Activated naive CD8-positive, alpha-beta T cell treated with anti-CD3 and anti-CD28 coated beads, Interleukin-2, amount 50 U/mL, for 24 hours (primary cell): Measurements from ENCODE around the gene MACROD1.

ENCODE experiments used
- ATAC-seq: fragments of 150-1000 bp; cut with Tn5 transposase; one replicate; pipeline ENCODE4 v1.10.0; 2021
- DNase-seq: peaks from one replicate; pipeline ENCODE4 v3.0.0; 2021
- H3K27ac Mint-ChIP-seq: one replicate; pipeline ENCODE4 v1.8.0; 2021; ENCODE audit warnings: mild to moderate bottlenecking, mixed read lengths
- H3K27me3 Mint-ChIP-seq: one replicate; pipeline ENCODE4 v1.8.0; 2021; ENCODE audit warnings: mixed read lengths
- H3K36me3 Mint-ChIP-seq: one replicate; pipeline ENCODE4 v1.8.0; 2021; ENCODE audit warnings: low read depth, mixed read lengths
- H3K4me1 Mint-ChIP-seq: one replicate; pipeline ENCODE4 v1.8.0; 2021; ENCODE audit warnings: mixed read lengths
- H3K4me3 Mint-ChIP-seq: one replicate; pipeline ENCODE4 v1.8.0; 2021; ENCODE audit warnings: mild to moderate bottlenecking, moderate library complexity, mixed read lengths
- H3K9me3 Mint-ChIP-seq: one replicate; pipeline ENCODE4 v1.8.0; 2021; ENCODE audit warnings: mixed read lengths

MACROD1 gene

DNA sequence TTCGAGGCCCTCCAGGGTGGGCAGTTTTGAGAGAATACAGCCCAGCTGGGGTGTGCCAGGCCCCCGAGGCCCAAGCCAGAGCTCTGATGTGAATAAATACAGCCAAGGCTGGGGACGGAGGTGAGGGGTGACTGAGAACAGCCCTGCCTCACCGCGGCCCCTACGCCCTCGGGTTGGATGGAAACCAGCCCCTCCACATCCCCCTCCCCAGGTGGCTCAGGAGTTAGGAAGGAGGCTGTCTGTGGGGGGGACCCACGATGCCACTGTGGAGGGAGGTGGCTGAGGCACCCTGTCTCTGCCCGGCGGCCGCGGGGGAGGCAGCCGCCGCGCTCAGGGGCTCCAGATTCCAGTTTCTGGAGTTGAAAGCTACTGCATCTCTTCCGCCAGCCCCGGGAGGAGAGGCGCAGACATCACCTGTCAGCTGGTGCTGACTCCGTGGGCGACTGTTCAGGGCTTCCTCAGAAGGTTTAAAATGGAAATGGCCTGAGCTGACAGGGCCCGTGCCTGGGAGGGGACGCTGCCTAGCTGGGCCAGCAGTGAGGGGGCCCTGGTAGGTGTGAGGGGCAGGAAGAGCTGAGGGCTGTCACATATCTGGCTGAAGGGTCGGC lies 128.8 kb downstream of the MACROD1 start:
- ATAC-seq (no peak), DNase-seq (no peak)
- H3K36me3 Mint-ChIP-seq, result no peaks in the 10 kb centered on the region
- H3K27me3 Mint-ChIP-seq, result peaks cover 34% of the 10 kb centered on the region
- peaks cover 7% of the 10 kb centered on the region for H3K4me1 Mint-ChIP-seq
- H3K9me3 Mint-ChIP-seq, result no peaks in the 10 kb centered on the region
- H3K27ac Mint-ChIP-seq, result no peak overlapping the region
- H3K4me3 Mint-ChIP-seq, result no peak overlapping the region

DNA sequence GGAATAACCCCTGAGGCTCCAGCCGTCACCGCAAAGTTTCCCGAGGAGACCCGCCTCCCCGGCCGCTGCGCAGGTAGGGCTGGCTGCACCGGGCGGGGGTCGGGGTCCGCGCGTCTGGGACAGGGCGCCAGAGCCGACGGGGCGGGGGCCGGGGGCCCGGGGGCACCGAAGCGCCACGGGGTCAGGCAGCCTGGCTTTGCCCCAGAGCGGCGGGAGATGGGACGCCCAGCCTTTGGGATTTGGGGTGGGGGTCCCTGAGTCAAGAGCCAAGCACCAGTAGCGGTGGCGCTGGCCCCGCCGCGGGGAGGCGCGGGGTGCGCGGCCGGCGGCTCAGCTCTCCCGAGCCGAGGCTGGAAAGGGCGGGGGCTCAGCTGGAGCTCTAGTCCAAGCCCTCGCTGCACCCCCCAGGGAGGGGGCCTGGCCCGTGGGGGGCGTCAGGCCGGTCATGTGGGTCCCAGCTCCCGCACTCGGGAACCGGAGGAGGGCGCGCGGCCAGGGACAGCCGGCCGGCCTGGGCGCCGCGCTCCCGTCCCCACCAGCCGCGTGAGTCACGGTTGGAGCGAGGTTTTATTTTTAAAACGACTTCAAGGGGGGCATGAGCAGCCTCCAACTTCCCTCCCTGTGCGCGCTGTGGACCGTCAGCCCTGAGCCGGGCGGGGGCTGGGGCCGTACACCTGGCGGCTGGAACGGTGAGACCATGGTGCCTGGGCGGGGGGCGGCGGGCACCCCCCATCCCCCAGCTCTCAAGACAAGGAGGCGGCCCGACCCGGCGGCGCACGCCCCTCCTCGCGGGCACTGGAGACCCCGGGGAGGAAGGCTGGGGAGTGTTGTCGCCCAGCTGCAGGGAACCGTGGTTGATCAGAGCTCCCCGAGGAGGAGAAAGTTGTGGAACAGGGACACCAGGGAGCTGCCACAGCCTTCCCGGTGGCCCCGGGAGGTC lies 129.6 kb downstream of the MACROD1 start:
- ATAC-seq, result peak; percentile 22
- DNase-seq, result peak; percentile 14
- Mint-ChIP-seq H3K36me3 (no peaks in the 10 kb centered on the region), H3K4me1 (peaks cover 7% of the 10 kb centered on the region), H3K4me3 (no peak overlapping the region), H3K9me3 (no peaks in the 10 kb centered on the region), H3K27ac (no peak overlapping the region), H3K27me3 (peaks cover 34% of the 10 kb centered on the region)

DNA sequence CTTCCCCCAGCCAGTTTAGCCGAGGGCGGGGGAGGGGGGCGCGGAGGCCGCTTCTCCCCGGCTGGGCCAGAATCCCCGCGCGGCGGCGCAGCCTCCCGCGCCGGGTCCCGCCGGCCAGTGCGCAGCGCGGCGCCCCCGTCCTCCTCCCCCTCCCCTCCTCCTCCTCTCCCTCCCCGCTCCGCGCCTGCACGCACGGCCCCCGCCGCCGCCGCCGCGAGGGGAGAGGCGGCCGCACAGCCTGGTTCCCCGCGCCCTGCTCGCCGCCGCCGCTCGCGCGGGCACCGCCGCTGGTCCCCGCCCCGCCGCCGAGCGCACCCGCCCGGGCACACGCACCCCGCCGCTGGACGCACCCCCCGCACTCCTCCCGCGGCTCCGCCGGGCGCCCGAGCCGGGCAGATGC lies 130.3 kb downstream of the MACROD1 start, which contains the start of gene FLRT1:
TSS of gene FLRT1 (plus strand) at position 356 of the 400 bp plus-strand sequence. CDS start 80,337 bp downstream, outside the sequence.
- Mint-ChIP-seq H3K4me1 (peaks cover 7% of the 10 kb centered on the region), H3K4me3 (peak within 1 kb of the TSS; percentile 63), H3K27ac (no peak within 1 kb of the TSS), H3K36me3 (no peaks in the 10 kb centered on the region), H3K9me3 (no peaks in the 10 kb centered on the region), H3K27me3 (peaks cover 36% of the 10 kb centered on the region)
- DNase-seq (no peak), ATAC-seq (no peak)

DNA sequence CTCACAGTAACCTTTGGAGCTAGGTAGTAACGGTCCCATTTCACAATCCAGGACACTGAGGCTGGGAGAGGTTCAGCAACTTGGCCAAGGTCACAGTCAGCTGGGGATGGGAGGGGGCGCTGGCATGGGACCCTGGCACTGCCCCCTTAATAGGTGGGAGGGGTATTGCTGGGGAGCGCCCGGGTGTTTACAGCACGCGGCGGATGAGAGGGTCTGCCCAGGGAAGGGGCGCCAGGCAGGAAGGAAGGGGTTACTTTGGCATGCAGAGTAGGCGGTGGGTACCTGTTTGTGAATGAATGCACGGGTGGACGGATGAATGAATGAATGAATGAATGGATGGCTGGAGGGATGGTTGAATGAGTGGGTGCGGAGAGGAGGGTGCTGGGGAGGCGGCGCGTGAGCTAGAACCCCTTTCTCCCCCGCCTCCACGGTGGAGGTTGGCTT lies 130.8 kb downstream of the MACROD1 start:
- ATAC-seq (no peak), DNase-seq (no peak)
- H3K27ac Mint-ChIP-seq, result no peak overlapping the region
- peaks cover 40% of the 10 kb centered on the region for H3K27me3 Mint-ChIP-seq
- no peaks in the 10 kb centered on the region for H3K36me3 Mint-ChIP-seq
- H3K9me3 Mint-ChIP-seq, result no peaks in the 10 kb centered on the region
- peaks cover 7% of the 10 kb centered on the region for H3K4me1 Mint-ChIP-seq
- peak overlapping the region; percentile 63 for H3K4me3 Mint-ChIP-seq

DNA sequence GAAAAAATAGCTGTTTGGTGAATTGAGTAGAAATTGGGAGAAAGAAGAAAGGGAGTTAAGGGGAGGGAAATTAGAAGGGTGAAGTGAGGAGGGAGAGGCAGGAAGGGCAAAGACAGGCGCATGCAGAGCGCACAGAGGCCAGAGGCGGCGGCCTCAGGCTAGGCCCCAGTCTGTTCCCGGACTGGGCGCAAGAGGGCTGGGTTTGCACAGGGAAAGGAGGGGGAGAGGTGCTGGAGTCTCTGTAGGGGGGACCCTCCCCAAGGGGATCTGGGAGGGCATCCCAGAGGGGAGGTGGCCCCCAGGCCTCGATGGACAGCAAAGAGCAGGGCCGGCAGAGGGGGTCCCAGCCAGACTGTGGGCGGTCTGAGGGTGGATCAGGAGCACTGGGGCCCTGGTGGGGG lies 131.5 kb downstream of the MACROD1 start:
- ATAC-seq, result no peak
- H3K4me1 Mint-ChIP-seq, result peaks cover 7% of the 10 kb centered on the region
- no peak overlapping the region for H3K4me3 Mint-ChIP-seq
- no peaks in the 10 kb centered on the region for H3K36me3 Mint-ChIP-seq
- H3K9me3 Mint-ChIP-seq, result no peaks in the 10 kb centered on the region
- peaks cover 41% of the 10 kb centered on the region for H3K27me3 Mint-ChIP-seq
- H3K27ac Mint-ChIP-seq, result no peak overlapping the region
- no peak for DNase-seq

DNA sequence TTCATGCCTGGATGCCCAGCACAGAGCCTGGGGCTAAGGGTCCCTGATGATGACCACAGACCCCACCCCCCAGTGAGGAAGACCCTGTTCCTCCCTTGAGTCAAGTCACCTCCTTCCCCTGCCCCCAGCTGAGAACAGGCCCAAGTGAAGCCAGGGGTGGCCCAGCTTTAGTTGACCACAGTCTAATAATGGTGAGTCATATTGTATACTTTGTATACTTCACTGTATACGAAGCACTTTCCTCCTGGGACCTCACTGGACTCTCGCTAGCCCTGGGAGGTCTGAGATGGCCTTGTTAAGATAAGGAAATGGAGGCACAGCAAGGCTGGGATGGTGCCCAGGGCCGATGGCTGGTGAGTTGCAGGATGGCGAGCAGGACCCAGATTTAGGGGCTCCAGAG lies 133.9 kb downstream of the MACROD1 start:
- Mint-ChIP-seq H3K36me3 (no peaks in the 10 kb centered on the region), H3K4me1 (peaks cover 9% of the 10 kb centered on the region), H3K4me3 (no peak overlapping the region), H3K27ac (no peak overlapping the region), H3K9me3 (no peaks in the 10 kb centered on the region), H3K27me3 (peaks cover 35% of the 10 kb centered on the region)
- ATAC-seq, result no peak
- no peak for DNase-seq

DNA sequence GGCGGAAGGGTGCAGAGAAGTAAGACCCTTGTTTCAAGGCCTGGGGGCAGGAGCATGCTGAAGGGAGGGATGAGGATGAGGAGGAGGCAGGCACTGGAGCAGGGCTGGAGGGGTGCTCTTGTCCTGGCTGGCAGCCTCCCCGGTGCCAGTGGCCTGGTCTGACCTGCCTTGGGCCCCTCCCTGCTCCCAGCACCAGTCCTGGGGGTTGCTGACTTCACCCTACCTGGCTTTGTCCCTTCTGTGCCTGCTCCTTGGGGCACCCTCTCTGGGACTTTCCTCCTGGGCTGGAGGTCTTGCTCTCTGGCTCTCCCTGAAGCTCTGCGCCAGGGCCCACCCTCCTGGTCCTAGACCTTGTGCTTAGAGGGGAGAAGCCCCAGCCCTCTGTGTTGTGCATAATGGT lies 134.9 kb downstream of the MACROD1 start:
- H3K36me3 Mint-ChIP-seq, result no peaks in the 10 kb centered on the region
- no peaks in the 10 kb centered on the region for H3K9me3 Mint-ChIP-seq
- no peak overlapping the region for H3K4me3 Mint-ChIP-seq
- H3K27ac Mint-ChIP-seq, result no peak overlapping the region
- ATAC-seq, result no peak
- DNase-seq, result no peak
- peaks cover 38% of the 10 kb centered on the region for H3K27me3 Mint-ChIP-seq
- peaks cover 9% of the 10 kb centered on the region for H3K4me1 Mint-ChIP-seq

DNA sequence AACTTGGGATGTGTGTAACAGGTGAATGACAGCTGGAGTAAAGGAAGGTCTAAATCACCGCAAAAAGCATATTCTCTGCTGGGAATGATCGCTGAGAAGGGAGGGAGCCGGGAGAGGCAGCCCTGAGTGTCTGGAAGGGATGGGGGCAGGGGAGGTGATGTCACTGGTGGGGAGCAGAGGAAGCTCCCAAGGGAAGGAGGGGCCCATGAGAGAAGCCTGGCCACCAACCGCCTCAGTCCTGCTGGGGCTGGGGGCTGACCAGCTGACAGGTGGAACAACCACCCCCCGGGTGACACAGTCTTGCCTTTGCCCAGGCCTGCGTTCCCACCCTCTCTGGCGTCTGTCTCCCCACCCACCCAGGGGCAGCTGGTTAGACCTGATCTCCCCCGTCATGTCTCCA lies 136.1 kb downstream of the MACROD1 start:
- DNase-seq (no peak), ATAC-seq (no peak)
- Mint-ChIP-seq H3K4me1 (peaks cover 4% of the 10 kb centered on the region), H3K27me3 (peaks cover 32% of the 10 kb centered on the region), H3K4me3 (no peak overlapping the region), H3K27ac (no peak overlapping the region), H3K9me3 (no peaks in the 10 kb centered on the region), H3K36me3 (no peaks in the 10 kb centered on the region)

DNA sequence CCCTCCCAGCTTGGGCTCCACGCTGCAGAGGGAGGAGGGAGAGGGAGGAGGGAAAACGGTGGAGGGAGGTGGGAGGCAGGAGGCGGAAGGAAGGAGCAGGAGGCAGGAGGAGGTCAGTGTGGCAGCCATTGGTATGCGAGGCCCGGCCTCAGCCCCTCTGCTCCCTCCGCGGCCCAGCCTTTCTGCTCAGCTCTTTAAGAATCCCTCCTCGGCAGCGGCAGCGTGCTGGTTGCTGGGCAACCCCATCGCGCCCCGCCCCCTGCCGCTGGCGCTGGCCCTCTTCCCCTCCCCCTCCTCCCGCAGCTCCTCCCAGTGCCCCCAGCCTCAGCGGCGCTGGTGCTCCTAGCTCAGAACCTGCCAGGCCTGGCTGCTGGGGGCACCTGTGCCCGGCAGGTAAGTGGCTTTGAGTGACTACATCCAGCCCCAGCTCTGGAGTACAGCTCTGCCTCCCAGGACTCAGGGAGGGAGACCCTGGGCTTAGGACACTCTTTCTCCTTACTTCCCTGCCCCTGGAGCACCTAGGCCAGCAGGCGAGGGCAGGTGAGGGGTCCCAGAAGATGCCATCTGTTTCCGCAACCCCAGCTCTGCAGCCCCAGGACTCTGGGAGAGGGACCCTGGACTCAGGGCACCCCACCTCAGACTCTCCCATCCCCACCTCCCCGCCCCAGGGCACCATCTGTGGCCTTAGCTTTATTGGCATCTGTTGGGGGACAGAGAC lies 137.4 kb downstream of the MACROD1 start:
- Mint-ChIP-seq H3K4me1 (peaks cover 2% of the 10 kb centered on the region), H3K4me3 (no peak overlapping the region), H3K36me3 (no peaks in the 10 kb centered on the region), H3K27me3 (peaks cover 21% of the 10 kb centered on the region), H3K9me3 (no peaks in the 10 kb centered on the region), H3K27ac (no peak overlapping the region)
- ATAC-seq, result no peak
- DNase-seq, result peak; percentile 12

DNA sequence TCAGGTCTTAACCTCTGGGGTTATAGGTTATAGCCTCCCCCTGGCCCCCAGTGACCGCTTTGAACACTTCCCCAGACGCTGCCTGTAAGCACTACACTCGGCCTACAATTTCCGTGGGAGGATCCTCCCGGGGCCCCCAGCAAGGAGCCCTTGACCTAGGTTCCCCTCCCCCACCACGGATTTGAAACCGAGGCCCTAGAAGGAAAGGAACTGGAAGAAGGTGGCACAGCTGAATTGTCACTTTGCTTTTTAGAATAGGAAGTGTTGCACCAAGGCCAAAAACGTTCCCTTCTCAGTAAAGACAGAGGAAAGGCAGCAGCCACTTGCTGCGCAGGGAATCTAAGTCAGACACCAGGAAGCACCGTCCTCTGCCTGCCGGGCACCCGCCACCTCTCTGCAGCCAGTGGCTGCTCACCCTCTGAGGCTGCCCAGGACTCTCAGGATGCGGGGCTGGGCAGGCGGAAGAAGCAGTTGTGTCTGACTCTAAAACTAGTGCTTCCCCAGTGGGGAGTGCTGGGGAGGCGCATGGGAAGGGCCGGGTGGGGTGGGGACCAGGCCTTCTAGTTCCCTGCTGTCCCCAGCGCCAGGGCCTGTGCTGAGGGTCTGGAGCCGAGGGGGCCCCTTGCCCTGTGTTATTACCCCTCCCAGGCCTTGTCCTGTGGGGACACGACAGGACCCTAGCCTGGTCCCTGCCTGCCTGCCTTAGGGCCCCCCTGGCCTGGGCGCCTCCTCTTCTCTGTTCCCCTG lies 138.1 kb downstream of the MACROD1 start:
- Mint-ChIP-seq H3K4me1 (peaks cover 2% of the 10 kb centered on the region), H3K4me3 (no peak overlapping the region), H3K27ac (no peak overlapping the region), H3K36me3 (no peaks in the 10 kb centered on the region), H3K27me3 (peaks cover 21% of the 10 kb centered on the region), H3K9me3 (no peaks in the 10 kb centered on the region)
- no peak for ATAC-seq
- DNase-seq, result no peak

DNA sequence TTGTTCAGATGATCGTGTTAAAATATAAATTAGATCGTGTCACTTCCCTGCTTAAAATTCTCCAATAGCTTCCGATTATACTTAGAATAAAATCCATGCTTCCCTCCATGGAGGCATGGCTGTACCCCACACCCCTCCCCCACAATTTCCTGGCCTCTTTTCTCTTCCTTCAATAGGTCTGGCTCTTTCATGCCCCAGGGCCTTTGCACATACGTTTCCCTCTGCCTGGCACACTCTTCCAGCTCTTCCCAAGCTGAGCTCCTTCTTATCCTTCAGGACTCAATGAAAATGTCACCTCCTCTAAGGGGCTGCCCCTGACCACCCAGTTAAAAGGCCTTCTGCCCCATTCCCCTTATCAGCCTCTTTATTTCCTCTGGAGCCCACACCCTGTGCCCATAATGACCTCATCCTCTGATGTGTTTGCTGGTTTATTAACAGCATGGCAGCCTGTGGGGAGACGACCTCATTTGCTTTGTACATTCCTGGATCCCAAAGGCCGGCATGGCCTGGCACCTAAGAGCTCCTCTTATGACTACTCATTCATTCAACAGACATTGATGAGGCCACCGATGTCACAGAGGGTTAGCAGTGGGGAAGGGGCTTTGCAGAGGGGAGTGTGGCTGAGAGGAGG lies 139.2 kb downstream of the MACROD1 start:
- Mint-ChIP-seq H3K4me3 (no peak overlapping the region), H3K27ac (no peak overlapping the region), H3K4me1 (peaks cover 2% of the 10 kb centered on the region), H3K27me3 (peaks cover 18% of the 10 kb centered on the region), H3K9me3 (no peaks in the 10 kb centered on the region), H3K36me3 (no peaks in the 10 kb centered on the region)
- DNase-seq (no peak), ATAC-seq (no peak)

DNA sequence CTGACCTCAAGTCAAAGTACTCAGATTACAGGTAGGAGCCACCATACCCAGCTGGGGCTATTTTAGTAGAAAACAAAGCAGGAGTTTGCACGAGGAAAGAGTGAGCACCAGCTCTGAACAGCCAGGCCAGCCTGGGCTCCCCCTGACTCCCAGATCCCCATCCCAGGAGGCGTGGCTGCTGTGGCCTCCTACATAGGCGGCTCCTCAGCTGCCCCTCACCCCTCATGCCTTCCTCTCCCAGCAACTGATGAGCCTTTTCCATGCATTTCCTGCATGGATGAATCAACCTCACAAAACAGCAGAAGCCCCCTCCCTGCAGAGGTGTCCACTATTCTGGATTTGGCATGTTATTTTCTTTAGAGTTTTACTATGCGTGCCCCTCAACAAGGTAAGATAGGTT lies 140.7 kb downstream of the MACROD1 start:
- Mint-ChIP-seq H3K4me1 (peaks cover 2% of the 10 kb centered on the region), H3K27ac (no peak overlapping the region), H3K36me3 (no peaks in the 10 kb centered on the region), H3K27me3 (peaks cover 13% of the 10 kb centered on the region), H3K9me3 (no peaks in the 10 kb centered on the region), H3K4me3 (no peak overlapping the region)
- DNase-seq (no peak), ATAC-seq (no peak)

DNA sequence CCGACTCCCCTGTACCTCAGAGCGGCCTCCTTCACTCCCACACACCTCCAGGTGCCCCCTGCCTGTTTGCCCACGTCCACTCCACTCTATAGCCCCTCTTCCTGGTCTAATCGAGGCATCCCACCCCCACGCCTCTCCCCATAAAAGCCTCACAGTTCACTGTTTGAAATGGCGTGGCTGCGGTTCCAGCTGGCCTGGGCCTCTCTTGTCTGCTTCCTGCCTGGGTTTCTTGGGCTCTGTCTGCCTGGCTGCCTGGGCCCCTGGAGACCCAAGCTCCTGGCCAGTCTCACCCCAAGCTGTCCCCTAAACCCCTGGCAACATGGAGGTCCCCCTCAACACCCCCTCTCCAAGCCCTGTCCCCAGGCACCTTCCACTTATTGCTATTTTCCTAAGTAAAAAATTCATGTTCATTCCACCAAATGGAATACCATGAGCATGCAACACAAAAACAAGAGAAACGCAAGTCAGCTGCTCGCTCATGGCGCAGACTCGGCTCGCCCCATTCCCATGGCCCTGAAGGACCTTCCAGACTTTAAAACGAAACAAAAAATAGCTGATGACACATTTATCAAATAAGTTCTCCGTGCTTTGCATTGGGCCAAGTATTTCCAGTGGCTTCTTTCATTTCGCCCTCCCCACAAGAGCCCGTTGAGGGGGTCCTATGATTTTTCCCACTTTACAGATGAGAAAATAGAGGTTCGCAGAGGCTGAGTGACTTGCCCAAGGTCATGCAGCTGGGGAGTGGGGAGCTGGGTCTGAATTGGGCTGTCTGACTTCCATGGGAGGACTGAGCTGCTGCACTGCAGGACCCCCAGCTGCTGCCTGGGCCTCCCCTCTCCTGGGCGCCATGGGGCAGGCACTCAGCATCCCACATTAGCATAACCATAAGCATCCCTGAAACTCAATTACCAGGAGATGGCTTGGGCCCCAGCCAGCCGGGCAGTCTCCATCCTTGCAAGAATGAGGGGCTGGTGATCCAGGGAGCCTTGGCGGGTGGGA lies 141.9 kb downstream of the MACROD1 start:
- no peak overlapping the region for H3K27ac Mint-ChIP-seq
- H3K36me3 Mint-ChIP-seq, result no peaks in the 10 kb centered on the region
- H3K4me1 Mint-ChIP-seq, result peaks cover 2% of the 10 kb centered on the region
- H3K27me3 Mint-ChIP-seq, result peaks cover 8% of the 10 kb centered on the region
- H3K4me3 Mint-ChIP-seq, result no peak overlapping the region
- DNase-seq, result no peak
- H3K9me3 Mint-ChIP-seq, result no peaks in the 10 kb centered on the region
- ATAC-seq, result no peak
